Pancreas (tissue), 10 donors: Measurements from ENCODE around the gene MSI2. TPM values are rescaled to one million over a fixed set of nuclear protein-coding genes. Genes with fewer than 3 reads are reported as not detected.

ENCODE experiments used
- ATAC-seq, 4 donors: fragments of 200-7000 bp; cut with Tn5 transposase; one replicate each; pipeline versions ENCODE4 v1.8.0 to v1.9.1; 2020; ENCODE audit warnings: mild to moderate bottlenecking in 4 of 4, moderate library complexity in 4 of 4
- DNase-seq, 6 donors: peaks; one replicate each; pipeline ENCODE4 v3.0.0-alpha.2; 2020
- FAIRE-seq: peaks from 2 replicates; lab custom pipeline; 2012; peaks lifted over from hg19 to GRCh38; lab: Jason Lieb, UNC
- H3K27ac ChIP-seq, 4 donors: fragments of 200-600 bp; sonication (generic); 1 replicate in 3 of 4; 2 replicates in 1 of 4; pipeline versions ENCODE4 v1.5.0 to v1.8.0; 2020
- H3K27me3 ChIP-seq, 4 donors: fragments of 200-600 bp; one replicate each; pipeline ENCODE4 v1.8.0; 2021
- H3K36me3 ChIP-seq, 3 donors: fragments of 200-600 bp; sonication (generic) in 1 of 3; one replicate each; pipeline versions ENCODE4 v1.5.0 to v1.8.0; 2020 to 2021
- H3K4me1 ChIP-seq, 3 donors: fragments of 200-600 bp; one replicate each; pipeline ENCODE4 v1.8.0; 2021
- H3K4me3 ChIP-seq, 4 donors: fragments of 200-600 bp; sonication (generic) in 2 of 4; one replicate each; pipeline versions ENCODE4 v1.5.0 to v1.8.0; 2020 to 2021
- H3K9me3 ChIP-seq, 4 donors: fragments of 200-600 bp; one replicate each; pipeline ENCODE4 v1.8.0; 2021
- CTCF ChIP-seq, 4 donors: fragments of 200-600 bp; sonication (generic) in 3 of 4; IDR thresholded peaks; one replicate each; pipeline versions ENCODE4 v1.5.0 to v1.8.0; 2021; ENCODE audit warnings: antibody characterized with exemption in 4 of 4
- WGBS, 2 donors: extraction: QIAGEN DNeasy Blood & Tissue Kit; methylation state at CpG; one replicate each; pipeline ENCODE4 v1.1.7; 2013; 5-methylcytosine and 5-hydroxymethylcytosine counted together
- intact Hi-C, 3 donors: fragments of 100-400 bp; cut with DNase I; formaldehyde crosslinking; loops; one replicate each; pipeline versions ENCODE4 v1.11.1 to v1.14.2; 2022
- polyA plus RNA-seq, 2 donors: library from polyadenylated mRNA; stranded (reverse); fragments of 200-250 nt; gene quantifications; one replicate each; pipeline ENCODE4 v1.2.3, GENCODE V29; 2013
- total RNA-seq, 6 donors: library from RNA; stranded (reverse); fragmentation: NEBNext Ultra II Directional in 4 of 6; extraction: Animal tissue kit (Norgen Biotek cat#: 25700) in 4 of 6; gene quantifications; one replicate each; pipeline versions ENCODE4 v1.2.1 to v1.2.4, GENCODE V29; 2021 to 2023
- donor health status: healthy with polysubstance abuse.
- donor health status: DM: no; HTN: no; CAD: no; lungs with moderate emphysema.
- donor health status: DM: no; HTN: no; CAD: no.
- donor health status: control.
- donor health status: control.
- donor health status: Bipolar disorder and iron deficiency.
- donor health status: DM: yes; HTN: yes; CAD: no.
- donor health status: DM: no; HTN: no; CAD: no.
- donor health status: DM: no; HTN: no; CAD: no.
- donor health status: DM: yes; HTN: yes; CAD: no.

Gene MSI2
- total and polyA plus RNA-seq, 8 donors, result 10.4 to 48.9 (median 30.1) TPM

- peak; percentile 36 to 46 (median 44) for ATAC-seq
- Histone ChIP-seq H3K27ac (peak overlapping the region in 3 of 4 donors; percentile 34 to 50 (median 35)), H3K36me3 (no peaks in the 10 kb centered on the region), H3K9me3 (no peaks in the 10 kb centered on the region), H3K4me1 (peaks cover 10 to 13% (median 10%) of the 10 kb centered on the region in 3 donors), H3K27me3 (no peaks in the 10 kb centered on the region), H3K4me3 (no peak overlapping the region)
- 70 to 72% methylated on average over 17 of the region's 17 CpGs for WGBS, 2 donors
- intact Hi-C loops, result no loop called here
- no peak for DNase-seq
- FAIRE-seq, result no peak
- TF ChIP-seq CTCF (IDR thresholded peaks at IDR 0.05), result no peak
Observed at GRCh38 chr17:57537524-57538410, 281.4 kb downstream of the MSI2 start.

GRCh38 chr17:57538736-57539456, 282.6 kb downstream of the MSI2 start:
- ATAC-seq, result peak in 3 of 4 donors; percentile 70 to 73 (median 72)
- no peaks in the 10 kb centered on the region for H3K36me3 ChIP-seq
- no peaks in the 10 kb centered on the region for H3K9me3 ChIP-seq
- H3K27ac ChIP-seq, result peak overlapping the region in 1 of 4 donors; percentile 34
- H3K4me1 ChIP-seq, result peaks cover 10 to 13% (median 10%) of the 10 kb centered on the region in 3 donors
- intact Hi-C loops, result no loop called here
- TF ChIP-seq CTCF (IDR thresholded peaks at IDR 0.05), result no peak
- WGBS, 2 donors, result 56 to 61% methylated on average over 11 of the region's 11 CpGs
- no peak overlapping the region for H3K4me3 ChIP-seq
- FAIRE-seq, result no peak
- H3K27me3 ChIP-seq, result no peaks in the 10 kb centered on the region
- DNase-seq, result no peak

GRCh38 chr17:57539529-57540301, 283.4 kb downstream of the MSI2 start:
- 87% methylated on average over 8 of the region's 8 CpGs for WGBS, 2 donors
- ATAC-seq (no peak), FAIRE-seq (no peak), DNase-seq (no peak)
- Histone ChIP-seq H3K36me3 (no peaks in the 10 kb centered on the region), H3K27ac (no peak overlapping the region), H3K27me3 (no peaks in the 10 kb centered on the region), H3K9me3 (no peaks in the 10 kb centered on the region), H3K4me3 (no peak overlapping the region), H3K4me1 (peaks cover 10 to 13% (median 10%) of the 10 kb centered on the region in 3 donors)
- no peak for TF ChIP-seq CTCF (IDR thresholded peaks at IDR 0.05)
- intact Hi-C loops, result no loop called here

DNA sequence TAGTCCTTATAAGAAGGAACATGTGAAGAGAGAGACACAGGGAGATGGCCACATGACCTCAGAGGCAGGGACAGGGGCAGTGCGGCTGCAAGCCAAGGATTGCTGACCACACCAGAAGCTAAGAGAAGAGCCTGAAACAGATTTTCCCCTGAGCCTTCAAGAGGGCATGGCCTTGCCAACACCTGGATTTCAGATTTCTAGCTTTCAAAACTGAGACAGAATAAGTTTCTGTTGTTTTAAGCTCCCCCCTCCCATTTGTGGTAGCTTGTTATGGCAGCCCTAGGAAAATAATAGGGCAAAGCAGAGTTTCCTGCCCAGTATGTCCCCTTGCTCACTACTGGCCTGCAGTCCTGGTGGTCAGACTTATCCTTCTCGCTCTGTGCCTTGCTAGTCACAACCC, 284.3 kb downstream of the MSI2 start:
- DNase-seq (no peak), FAIRE-seq (no peak), ATAC-seq (no peak)
- no peaks in the 10 kb centered on the region for H3K27me3 ChIP-seq
- intact Hi-C loops, result no loop called here
- H3K9me3 ChIP-seq, result no peaks in the 10 kb centered on the region
- peaks cover 10 to 13% (median 10%) of the 10 kb centered on the region in 3 donors for H3K4me1 ChIP-seq
- WGBS, 2 donors, result 96 to 98% methylated on average over 2 of the region's 2 CpGs
- no peak for TF ChIP-seq CTCF (IDR thresholded peaks at IDR 0.05)
- no peak overlapping the region for H3K4me3 ChIP-seq
- no peaks in the 10 kb centered on the region for H3K36me3 ChIP-seq
- H3K27ac ChIP-seq, result no peak overlapping the region
